ENCODE measurements around the gene DCANP1. TPM values are rescaled to one million over a fixed set of nuclear protein-coding genes. Genes with fewer than 3 reads are reported as not detected.

The DCANP1 gene
- total and polyA plus RNA-seq, 2 donors from 2014 or later, result not detected

DNA sequence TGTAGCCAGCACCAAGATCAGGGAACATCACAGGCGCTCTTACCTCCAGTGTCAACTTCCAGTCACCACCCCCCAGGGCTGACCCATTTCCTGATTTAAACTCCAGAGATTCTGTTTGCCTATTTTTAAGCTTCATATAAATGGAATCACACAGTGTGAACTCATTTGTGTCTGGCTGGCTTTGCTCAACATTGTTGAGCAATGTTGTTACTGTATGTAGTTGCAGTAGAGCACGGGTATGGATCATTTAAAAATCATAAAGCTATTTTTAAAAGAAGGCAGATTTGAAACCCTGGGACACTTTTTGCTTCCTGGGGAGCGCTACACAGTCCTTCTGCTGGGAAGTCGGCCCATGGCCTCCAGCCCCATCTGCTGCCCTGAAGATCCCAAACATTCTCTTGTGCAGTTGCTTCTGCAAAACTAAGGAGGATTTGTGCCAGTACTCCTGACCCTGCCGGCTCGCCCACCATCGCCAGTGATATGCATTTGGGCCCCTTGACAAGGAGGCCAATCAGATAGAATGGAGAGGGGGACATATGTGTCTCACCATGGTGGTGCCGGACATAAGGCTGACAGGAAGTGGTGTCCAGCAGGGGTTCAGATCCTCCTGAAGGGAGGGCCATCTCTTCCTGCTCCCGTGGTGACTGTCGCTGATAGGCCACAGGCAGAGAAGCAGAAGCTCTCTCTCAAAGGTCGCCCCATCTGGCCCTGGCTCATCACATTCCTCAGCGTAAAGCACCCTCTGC is 13.3 kb downstream of the DCANP1 start:
- Histone ChIP-seq H3K9ac (ENCODE audit: low read length in 3 of 3) (no peak overlapping the region), H3K36me3 (ENCODE audit: control insufficient read depth in 2 of 3, insufficient read depth in 3 of 3, low read length in 3 of 3) (no peaks in the 10 kb centered on the region), H3K9me3 (ENCODE audit: control insufficient read depth in 2 of 3, insufficient read depth in 1 of 3, low read length in 3 of 3) (peaks cover 0 to 2% (median 0%) of the 10 kb centered on the region in 3 donors), H3K4me3 (ENCODE audit: low read length in 3 of 3) (no peak overlapping the region), H3K4me1 (ENCODE audit: control insufficient read depth in 2 of 3, insufficient read depth in 2 of 3, low read depth in 1 of 3, low read length in 3 of 3) (no peaks in the 10 kb centered on the region), H3K27ac (ENCODE audit: low read depth in 2 of 2, low read length in 2 of 2) (no peak overlapping the region), H3K27me3 (ENCODE audit: control insufficient read depth, insufficient read depth, low read length) (no peaks in the 10 kb centered on the region)
- FAIRE-seq (no peak), DNase-seq (no peak)
- intact Hi-C loops (cut with DNase I), result no loop called here
- TF ChIP-seq, protein P1, sequence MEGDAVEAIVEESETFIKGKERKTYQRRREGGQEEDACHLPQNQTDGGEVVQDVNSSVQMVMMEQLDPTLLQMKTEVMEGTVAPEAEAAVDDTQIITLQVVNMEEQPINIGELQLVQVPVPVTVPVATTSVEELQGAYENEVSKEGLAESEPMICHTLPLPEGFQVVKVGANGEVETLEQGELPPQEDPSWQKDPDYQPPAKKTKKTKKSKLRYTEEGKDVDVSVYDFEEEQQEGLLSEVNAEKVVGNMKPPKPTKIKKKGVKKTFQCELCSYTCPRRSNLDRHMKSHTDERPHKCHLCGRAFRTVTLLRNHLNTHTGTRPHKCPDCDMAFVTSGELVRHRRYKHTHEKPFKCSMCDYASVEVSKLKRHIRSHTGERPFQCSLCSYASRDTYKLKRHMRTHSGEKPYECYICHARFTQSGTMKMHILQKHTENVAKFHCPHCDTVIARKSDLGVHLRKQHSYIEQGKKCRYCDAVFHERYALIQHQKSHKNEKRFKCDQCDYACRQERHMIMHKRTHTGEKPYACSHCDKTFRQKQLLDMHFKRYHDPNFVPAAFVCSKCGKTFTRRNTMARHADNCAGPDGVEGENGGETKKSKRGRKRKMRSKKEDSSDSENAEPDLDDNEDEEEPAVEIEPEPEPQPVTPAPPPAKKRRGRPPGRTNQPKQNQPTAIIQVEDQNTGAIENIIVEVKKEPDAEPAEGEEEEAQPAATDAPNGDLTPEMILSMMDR (IDR thresholded peaks at IDR 0.05; ENCODE audit: borderline replicate concordance, extremely low read depth, insufficient read depth), result no peak

DNA sequence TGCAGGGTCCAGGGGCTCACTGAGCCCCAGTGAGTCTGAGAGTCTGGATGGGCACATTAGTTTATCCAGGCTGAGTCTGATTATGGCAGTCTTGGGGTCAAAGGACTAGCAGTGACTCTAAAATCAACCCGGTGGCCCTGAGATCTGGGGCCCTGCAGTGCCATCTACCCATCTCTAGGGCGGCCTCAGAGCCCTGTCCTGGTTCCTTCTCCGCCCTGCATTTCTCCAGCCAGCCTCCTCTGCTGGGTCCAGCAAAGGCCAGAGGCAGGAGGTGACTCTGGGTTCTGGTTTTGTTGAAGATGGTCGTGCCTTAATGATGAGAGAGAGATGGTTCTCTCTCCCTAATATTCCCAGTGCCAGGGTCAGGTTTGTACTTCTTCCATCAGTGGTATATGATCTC is 15.0 kb downstream of the DCANP1 start:
- no peak overlapping the region for H3K27ac ChIP-seq (ENCODE audit: low read depth in 2 of 2, low read length in 2 of 2)
- H3K4me1 ChIP-seq (ENCODE audit: control insufficient read depth in 2 of 3, insufficient read depth in 2 of 3, low read depth in 1 of 3, low read length in 3 of 3), result no peaks in the 10 kb centered on the region
- H3K27me3 ChIP-seq (ENCODE audit: control insufficient read depth, insufficient read depth, low read length), result no peaks in the 10 kb centered on the region
- no peak for DNase-seq
- no peak overlapping the region for H3K4me3 ChIP-seq (ENCODE audit: low read length in 3 of 3)
- no peak overlapping the region for H3K9ac ChIP-seq (ENCODE audit: low read length in 3 of 3)
- FAIRE-seq, result no peak
- no peaks in the 10 kb centered on the region for H3K36me3 ChIP-seq (ENCODE audit: control insufficient read depth in 2 of 3, insufficient read depth in 3 of 3, low read length in 3 of 3)
- intact Hi-C loops (cut with DNase I), result no loop called here
- TF ChIP-seq, protein P1 (IDR thresholded peaks at IDR 0.05; ENCODE audit: borderline replicate concordance, extremely low read depth, insufficient read depth), result no peak
- peaks cover 0 to 13% (median 0%) of the 10 kb centered on the region in 3 donors for H3K9me3 ChIP-seq (ENCODE audit: control insufficient read depth in 2 of 3, insufficient read depth in 1 of 3, low read length in 3 of 3)

DNA sequence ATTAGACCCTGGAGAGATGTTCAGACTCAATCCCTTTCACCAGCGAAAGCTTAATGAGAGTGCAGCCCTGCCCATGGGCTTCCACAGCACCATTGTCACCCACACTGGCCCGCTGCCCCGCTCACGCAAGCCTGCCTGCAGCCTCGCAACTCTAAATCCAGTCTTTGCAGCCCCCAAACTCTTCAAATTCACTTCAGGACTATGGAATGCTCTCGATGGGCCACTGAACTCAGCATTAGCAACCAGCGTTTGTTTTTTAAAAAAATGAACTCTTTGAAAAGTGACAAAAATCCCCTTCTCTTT is 17.1 kb downstream of the DCANP1 start:
- intact Hi-C loops (cut with DNase I), result no loop called here
- TF ChIP-seq, protein P1 (IDR thresholded peaks at IDR 0.05; ENCODE audit: borderline replicate concordance, extremely low read depth, insufficient read depth), result no peak
- Histone ChIP-seq H3K9ac (ENCODE audit: low read length in 3 of 3) (no peak overlapping the region), H3K36me3 (ENCODE audit: control insufficient read depth in 2 of 3, insufficient read depth in 3 of 3, low read length in 3 of 3) (no peaks in the 10 kb centered on the region), H3K4me1 (ENCODE audit: control insufficient read depth in 2 of 3, insufficient read depth in 2 of 3, low read depth in 1 of 3, low read length in 3 of 3) (no peaks in the 10 kb centered on the region), H3K9me3 (ENCODE audit: control insufficient read depth in 2 of 3, insufficient read depth in 1 of 3, low read length in 3 of 3) (peaks cover 0 to 13% (median 0%) of the 10 kb centered on the region in 3 donors), H3K4me3 (ENCODE audit: low read length in 3 of 3) (no peak overlapping the region), H3K27ac (ENCODE audit: low read depth in 2 of 2, low read length in 2 of 2) (no peak overlapping the region), H3K27me3 (ENCODE audit: control insufficient read depth, insufficient read depth, low read length) (no peaks in the 10 kb centered on the region)
- DNase-seq (no peak), FAIRE-seq (no peak)
